Panc1 (cell line): ENCODE measurements around the gene PCGF6. TPM values are rescaled to one million over a fixed set of nuclear protein-coding genes. Genes with fewer than 3 reads are reported as not detected.

Experiments
- ATAC-seq: fragments of 200-7000 bp; cut with Tn5 transposase; 2 replicates; pipeline ENCODE4 v1.9.1; 2020; ENCODE audit warnings: mild to moderate bottlenecking, moderate library complexity
- BruUV-seq: library from RNA; stranded (reverse); fragments of 400-500 nt; replicated peaks from 2 replicates; lab custom pipeline; 2021; lab: Mats Ljungman, UMichigan
- CTCF ChIA-PET: fragments of 300-600 bp; sonication (Branson Sonifier 250); formaldehyde crosslinking; loops from one replicate; lab custom pipeline; 2022; ENCODE audit warnings: antibody characterized with exemption; lab: Charles Lee
- POLR2A ChIA-PET: fragments of 300-600 bp; sonication (Branson Sonifier 250); formaldehyde crosslinking; loops from one replicate; lab custom pipeline; 2022; ENCODE audit warnings: antibody characterized with exemption; lab: Charles Lee
- DNase-seq: peaks from one replicate; pipeline ENCODE4 v3.0.0-alpha.2; 2010; ENCODE audit warnings: low read depth, low spot score
- H3K27ac ChIP-seq: 2 replicates; pipeline ENCODE4 v1.5.1; 2011; ENCODE audit warnings: mild to moderate bottlenecking, low read length, inconsistent platforms
- H3K27me3 ChIP-seq: fragments of 200-500 bp; sonication (Bioruptor generic); 2 replicates; pipeline ENCODE4 v1.6.0; 2014; ENCODE audit warnings: low read length, inconsistent platforms; ENCODE audit not compliant: control insufficient read depth, insufficient read depth
- H3K36me3 ChIP-seq: fragments of 200-500 bp; sonication (Bioruptor generic); 2 replicates; pipeline ENCODE4 v1.5.1; 2014; ENCODE audit warnings: inconsistent platforms, mild to moderate bottlenecking, low read length, moderate library complexity; ENCODE audit not compliant: control insufficient read depth, insufficient read depth
- H3K4me1 ChIP-seq: 2 replicates; pipeline ENCODE4 v1.5.1; 2011; ENCODE audit warnings: inconsistent platforms, mild to moderate bottlenecking, low read length, moderate library complexity; ENCODE audit not compliant: control insufficient read depth, insufficient read depth
- H3K4me3 ChIP-seq, 2 experiments: 2 replicates each; pipeline ENCODE4 v1.5.1; 2011 to 2012; ENCODE audit warnings: low read depth in 2 of 2, low read length in 2 of 2, mild to moderate bottlenecking in 2 of 2, inconsistent platforms in 1 of 2, moderate library complexity in 1 of 2
- H3K9me3 ChIP-seq: fragments of 200-500 bp; sonication (Bioruptor generic); 2 replicates; pipeline ENCODE4 v1.5.1; 2014; ENCODE audit warnings: low read depth, mild to moderate bottlenecking, inconsistent platforms, low read length, moderate library complexity; ENCODE audit not compliant: control insufficient read depth, insufficient read depth
- POLR2AphosphoS5 ChIP-seq: IDR thresholded peaks from 2 replicates; pipeline ENCODE4 v1.6.1; 2012; ENCODE audit warnings: mild to moderate bottlenecking, low read depth, low read length, moderate library complexity
- SIN3A ChIP-seq: IDR thresholded peaks from 2 replicates; pipeline ENCODE4 v1.6.1; 2012; ENCODE audit warnings: low read depth, mild to moderate bottlenecking, low read length, moderate library complexity, borderline replicate concordance; ENCODE audit not compliant: insufficient read depth
- TCF7L2 ChIP-seq: IDR thresholded peaks from 2 replicates; pipeline ENCODE4 v1.6.1; 2011; ENCODE audit warnings: mild to moderate bottlenecking, low read depth, low read length, inconsistent platforms
- in situ Hi-C: cut with HindIII; loops from 2 replicates; pipeline ENCODE4 v1.10.0; 2016; ENCODE audit warnings: low sequenced_read_pairs, low pct_unique_long_range_greater_than_20kb
- intact Hi-C: fragments of 100-400 bp; cut with micrococcal nuclease; formaldehyde crosslinking; loops from one replicate; pipeline ENCODE4 v1.10.0; 2022; ENCODE audit not compliant: unreplicated experiment
- total RNA-seq: library from RNA; stranded (reverse); gene quantifications from one replicate; pipeline ENCODE4 v1.2.1, GENCODE V29; 2021; ENCODE audit not compliant: unreplicated experiment
- TF ChIP-seq, protein P1 (sequence below): fragments of 450-650 bp; IDR thresholded peaks from 2 replicates; pipeline ENCODE4 v1.5.1; 2017; ENCODE audit warnings: mild to moderate bottlenecking
- TF ChIP-seq, protein P2 (sequence below), 2 experiments: IDR thresholded peaks; 2 replicates each; pipeline ENCODE4 v1.6.1; 2011 to 2012; ENCODE audit warnings: low read depth in 2 of 2, control low read depth in 1 of 2, low read length in 1 of 2, mild to moderate bottlenecking in 1 of 2, moderate library complexity in 1 of 2; ENCODE audit not compliant: insufficient read depth in 1 of 2

Gene PCGF6
- total RNA-seq, 1 experiment from 2014 or later: 18.0 TPM

DNA sequence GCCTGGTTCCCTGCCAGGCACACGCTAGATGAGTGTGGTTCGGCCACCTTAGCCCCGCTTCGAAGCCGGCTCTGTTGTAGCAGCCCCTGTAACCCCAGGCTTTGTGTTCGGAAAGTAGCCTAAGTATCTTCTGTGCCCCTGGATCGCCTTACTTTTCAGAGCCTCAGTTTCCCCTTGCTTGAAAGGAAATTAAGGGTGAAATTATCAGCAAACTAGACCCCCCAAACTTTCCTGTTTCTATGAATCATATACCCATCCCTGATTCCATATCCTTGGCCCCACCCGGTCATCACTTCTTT lies 45.8 kb upstream of the PCGF6 start:
- ChIA-PET CTCF (no interaction called here), POLR2A (no interaction called here)
- TF ChIP-seq SIN3A (no peak), POLR2AphosphoS5 (no peak), TCF7L2 (no peak)
- TF ChIP-seq, protein P1, sequence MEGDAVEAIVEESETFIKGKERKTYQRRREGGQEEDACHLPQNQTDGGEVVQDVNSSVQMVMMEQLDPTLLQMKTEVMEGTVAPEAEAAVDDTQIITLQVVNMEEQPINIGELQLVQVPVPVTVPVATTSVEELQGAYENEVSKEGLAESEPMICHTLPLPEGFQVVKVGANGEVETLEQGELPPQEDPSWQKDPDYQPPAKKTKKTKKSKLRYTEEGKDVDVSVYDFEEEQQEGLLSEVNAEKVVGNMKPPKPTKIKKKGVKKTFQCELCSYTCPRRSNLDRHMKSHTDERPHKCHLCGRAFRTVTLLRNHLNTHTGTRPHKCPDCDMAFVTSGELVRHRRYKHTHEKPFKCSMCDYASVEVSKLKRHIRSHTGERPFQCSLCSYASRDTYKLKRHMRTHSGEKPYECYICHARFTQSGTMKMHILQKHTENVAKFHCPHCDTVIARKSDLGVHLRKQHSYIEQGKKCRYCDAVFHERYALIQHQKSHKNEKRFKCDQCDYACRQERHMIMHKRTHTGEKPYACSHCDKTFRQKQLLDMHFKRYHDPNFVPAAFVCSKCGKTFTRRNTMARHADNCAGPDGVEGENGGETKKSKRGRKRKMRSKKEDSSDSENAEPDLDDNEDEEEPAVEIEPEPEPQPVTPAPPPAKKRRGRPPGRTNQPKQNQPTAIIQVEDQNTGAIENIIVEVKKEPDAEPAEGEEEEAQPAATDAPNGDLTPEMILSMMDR: no peak
- TF ChIP-seq, protein P2, sequence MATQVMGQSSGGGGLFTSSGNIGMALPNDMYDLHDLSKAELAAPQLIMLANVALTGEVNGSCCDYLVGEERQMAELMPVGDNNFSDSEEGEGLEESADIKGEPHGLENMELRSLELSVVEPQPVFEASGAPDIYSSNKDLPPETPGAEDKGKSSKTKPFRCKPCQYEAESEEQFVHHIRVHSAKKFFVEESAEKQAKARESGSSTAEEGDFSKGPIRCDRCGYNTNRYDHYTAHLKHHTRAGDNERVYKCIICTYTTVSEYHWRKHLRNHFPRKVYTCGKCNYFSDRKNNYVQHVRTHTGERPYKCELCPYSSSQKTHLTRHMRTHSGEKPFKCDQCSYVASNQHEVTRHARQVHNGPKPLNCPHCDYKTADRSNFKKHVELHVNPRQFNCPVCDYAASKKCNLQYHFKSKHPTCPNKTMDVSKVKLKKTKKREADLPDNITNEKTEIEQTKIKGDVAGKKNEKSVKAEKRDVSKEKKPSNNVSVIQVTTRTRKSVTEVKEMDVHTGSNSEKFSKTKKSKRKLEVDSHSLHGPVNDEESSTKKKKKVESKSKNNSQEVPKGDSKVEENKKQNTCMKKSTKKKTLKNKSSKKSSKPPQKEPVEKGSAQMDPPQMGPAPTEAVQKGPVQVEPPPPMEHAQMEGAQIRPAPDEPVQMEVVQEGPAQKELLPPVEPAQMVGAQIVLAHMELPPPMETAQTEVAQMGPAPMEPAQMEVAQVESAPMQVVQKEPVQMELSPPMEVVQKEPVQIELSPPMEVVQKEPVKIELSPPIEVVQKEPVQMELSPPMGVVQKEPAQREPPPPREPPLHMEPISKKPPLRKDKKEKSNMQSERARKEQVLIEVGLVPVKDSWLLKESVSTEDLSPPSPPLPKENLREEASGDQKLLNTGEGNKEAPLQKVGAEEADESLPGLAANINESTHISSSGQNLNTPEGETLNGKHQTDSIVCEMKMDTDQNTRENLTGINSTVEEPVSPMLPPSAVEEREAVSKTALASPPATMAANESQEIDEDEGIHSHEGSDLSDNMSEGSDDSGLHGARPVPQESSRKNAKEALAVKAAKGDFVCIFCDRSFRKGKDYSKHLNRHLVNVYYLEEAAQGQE (IDR thresholded peaks at IDR 0.05; ENCODE audit: insufficient read depth in 1 of 2, low read depth in 2 of 2, low read length in 1 of 2): no peak
- Histone ChIP-seq H3K27me3 (no peaks in the 10 kb centered on the region), H3K36me3 (peaks cover 65% of the 10 kb centered on the region), H3K27ac (peak overlapping the region; percentile 97), H3K9me3 (no peaks in the 10 kb centered on the region), H3K4me1 (peaks cover 27% of the 10 kb centered on the region), H3K4me3 (peak overlapping the region; percentile 94 to 95)
- in situ Hi-C loops: loop anchor here (10.0 kb wide), 1 partner anchor 78 kb away; the partner anchor contains the start of gene CALHM3
- DNase-seq: no peak
- ATAC-seq: peak; percentile 17; the same call in 1 of the 2 replicates
- intact Hi-C loops: no loop called here
- TSS peak; percentile 92 for BruUV-seq

DNA sequence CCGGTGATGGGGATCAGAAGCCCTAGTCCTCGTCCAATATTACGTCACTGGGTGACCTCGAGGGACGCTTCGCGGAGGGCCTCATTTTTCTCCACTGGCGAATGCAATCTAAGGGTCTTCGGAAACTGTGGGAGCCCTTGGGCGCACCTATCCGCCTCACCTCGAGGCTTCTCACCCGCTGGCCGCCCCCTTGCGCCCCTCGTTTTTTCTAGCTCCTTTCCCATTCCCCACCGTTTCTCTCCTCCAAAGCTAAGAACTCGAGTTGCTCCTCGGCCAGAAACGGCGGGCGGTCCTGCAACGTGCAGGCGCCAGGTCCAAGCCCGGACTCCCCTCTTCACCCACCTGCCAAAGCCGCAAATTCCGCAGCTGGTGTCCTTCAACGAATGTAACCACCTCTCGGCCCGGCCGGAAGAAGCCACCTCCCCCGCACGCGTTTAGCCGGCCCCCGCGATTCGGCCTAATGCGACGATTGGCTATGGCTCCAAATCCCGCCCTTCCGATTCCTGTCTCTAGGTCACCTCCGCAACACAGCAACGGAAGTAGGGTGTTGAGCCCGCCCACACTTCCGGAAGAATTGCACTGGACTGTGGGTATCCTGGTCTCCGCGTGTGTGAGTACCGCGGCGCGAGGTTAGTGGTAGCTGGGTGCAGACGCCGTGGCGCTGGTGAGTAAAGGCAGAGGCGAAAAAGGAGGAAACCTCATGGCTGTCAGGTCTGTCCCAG lies 45.3 kb upstream of the PCGF6 start, which contains the start of the genes ATP5MK and PDCD11:
TSS of gene ATP5MK (minus strand) at position 409 of the 722 bp plus-strand sequence. CDS start 4,018 bp downstream, outside the sequence.
TSS of gene PDCD11 (plus strand) at position 560 of the 722 bp plus-strand sequence. CDS start 1,801 bp downstream, outside the sequence.
- DNase-seq: peak; percentile 89
- intact Hi-C loops (no loop called here), in situ Hi-C loops (loop anchor here (10.0 kb wide), 1 partner anchor 79 kb away; the partner anchor contains the start of gene CALHM3)
- ATAC-seq: peak; percentile 100
- CTCF ChIA-PET: no interaction called here
- no peaks in the 10 kb centered on the region for H3K9me3 ChIP-seq
- peak within 1 kb of the TSS; percentile 97 for H3K27ac ChIP-seq
- peak within 1 kb of the TSS; percentile 94 to 95 for H3K4me3 ChIP-seq
- TSS peak; percentile 92 for BruUV-seq
- TF ChIP-seq POLR2AphosphoS5: peak; percentile 97
- TF ChIP-seq, protein P2 (IDR thresholded peaks at IDR 0.05; ENCODE audit: insufficient read depth in 1 of 2, low read depth in 2 of 2, low read length in 1 of 2): no peak
- H3K4me1 ChIP-seq: peaks cover 27% of the 10 kb centered on the region
- no peaks in the 10 kb centered on the region for H3K27me3 ChIP-seq
- POLR2A ChIA-PET: interaction anchor here (0.5 to 0.6 kb wide), 2 partner anchors 46 to 479 kb away, joined by 6 to 7 read pairs; no protein-coding TSS in a partner anchor
- peaks cover 64% of the 10 kb centered on the region for H3K36me3 ChIP-seq
